GM23248 (cell line): Measurements from ENCODE around the gene FETUB.

ENCODE experiments used
- EZH2 ChIP-seq: fragments of 200-600 bp; sonication (generic); IDR thresholded peaks from 2 replicates; pipeline ENCODE4 v1.6.1; 2018; ENCODE audit warnings: antibody characterized with exemption, mild to moderate bottlenecking; ENCODE audit not compliant: insufficient read depth, poor library complexity, severe bottlenecking
- EZH2phosphoT487 ChIP-seq: fragments of 200-600 bp; sonication (generic); IDR thresholded peaks from 2 replicates; pipeline ENCODE4 v1.6.1; 2018; ENCODE audit warnings: antibody characterized with exemption, moderate library complexity, mild to moderate bottlenecking, low read depth; ENCODE audit not compliant: insufficient read depth

GRCh38 chr3:186620213-186621092 lies 19.7 kb upstream of the FETUB start:
- TF ChIP-seq EZH2phosphoT487 = no peak
- no peak for TF ChIP-seq EZH2
